DMS114 treated with DMSO at 0.1 percent for 48 hours (cell line): ENCODE data around the gene SGO1.

Experiments
- DNase-seq: peaks from one replicate; lab custom pipeline; 2025; ENCODE audit not compliant: unreplicated experiment; lab: John Stamatoyannopoulos, UW

SGO1 gene

GRCh38 chr3:20160230-20160629, 25.8 kb downstream of the SGO1 start:
- no peak for DNase-seq

DNA sequence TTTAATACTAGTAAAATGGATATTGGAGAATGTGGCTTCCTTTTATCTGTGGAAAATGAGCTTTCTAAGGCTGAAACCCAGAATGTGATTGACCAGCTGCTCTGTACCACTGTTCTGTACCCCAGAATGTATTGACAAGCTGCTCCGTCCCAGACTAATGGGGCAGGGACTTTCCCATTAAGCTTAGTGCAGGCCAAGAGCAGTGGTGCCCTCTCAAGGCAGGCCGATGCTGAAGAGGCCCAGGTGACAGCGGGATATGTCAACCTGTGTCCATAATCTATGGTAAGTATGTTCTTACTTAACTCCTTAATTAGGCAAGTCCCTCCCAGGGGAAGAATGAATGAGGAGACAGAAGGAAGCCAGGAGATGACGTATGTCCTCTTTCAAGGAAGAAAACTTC, 31.1 kb downstream of the SGO1 start:
- no peak for DNase-seq

- no peak for DNase-seq
Measured at GRCh38 chr3:20154078-20154477, 31.9 kb downstream of the SGO1 start.

DNA sequence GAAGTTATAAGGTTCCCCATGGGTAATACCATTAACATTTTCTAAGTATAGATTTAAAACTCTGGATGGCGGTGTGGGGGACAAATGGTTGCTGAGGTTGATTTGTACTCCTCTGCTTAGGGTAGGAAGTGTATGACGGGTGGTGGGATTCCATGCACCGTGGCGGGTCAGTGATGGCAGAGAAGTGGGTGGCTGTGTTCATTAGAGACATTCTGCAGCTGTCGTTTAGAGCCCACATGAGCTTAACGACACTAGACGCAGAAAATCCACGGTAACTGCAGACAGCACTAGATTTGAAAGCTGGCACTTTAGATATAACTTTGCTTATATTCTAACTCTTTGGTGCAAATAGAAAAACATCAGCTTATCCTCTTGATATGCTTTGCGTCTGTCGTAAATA, 37.5 kb downstream of the SGO1 start:
- no peak for DNase-seq

DNA sequence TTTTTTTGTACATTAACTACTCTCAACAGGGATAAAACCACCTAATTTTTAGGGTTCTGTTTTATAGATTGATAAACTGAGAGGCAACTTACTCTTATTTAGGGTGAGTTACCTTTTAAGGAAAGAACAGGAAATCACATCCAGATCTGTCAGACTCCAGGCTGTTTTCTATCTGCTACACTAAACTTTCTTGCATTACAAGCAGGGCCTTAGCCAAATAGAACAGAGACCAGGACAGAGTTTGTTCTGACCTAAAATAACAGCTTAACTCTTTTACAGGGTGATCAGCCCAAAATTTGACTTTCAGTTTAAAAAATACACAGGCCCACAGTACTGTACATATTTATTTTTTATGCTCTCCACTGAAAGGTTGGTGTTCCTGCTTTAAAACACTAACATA, 38.6 kb downstream of the SGO1 start:
- DNase-seq: no peak

DNA sequence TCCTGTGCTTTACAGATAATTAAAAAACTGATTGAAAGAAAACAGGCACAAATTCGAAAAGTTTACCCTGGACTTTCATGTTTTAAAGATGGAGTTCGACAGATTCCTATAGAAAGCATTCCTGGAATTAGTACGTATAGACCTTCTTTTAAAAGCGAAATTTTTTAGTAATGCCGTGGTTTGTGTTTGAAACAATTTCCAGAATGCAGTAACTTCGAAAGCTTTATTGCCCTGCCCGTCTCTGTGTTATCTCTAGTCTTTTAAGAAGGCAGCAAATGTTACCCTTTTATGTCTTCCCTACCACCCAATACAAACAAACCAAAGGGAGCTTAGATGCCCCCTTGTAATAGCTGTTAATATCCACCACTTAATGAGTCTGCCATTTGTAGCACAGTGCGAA, 39.7 kb downstream of the SGO1 start:
- no peak for DNase-seq

- no peak for DNase-seq
Measured at GRCh38 chr3:20145874-20146273, 40.1 kb downstream of the SGO1 start.

DNA sequence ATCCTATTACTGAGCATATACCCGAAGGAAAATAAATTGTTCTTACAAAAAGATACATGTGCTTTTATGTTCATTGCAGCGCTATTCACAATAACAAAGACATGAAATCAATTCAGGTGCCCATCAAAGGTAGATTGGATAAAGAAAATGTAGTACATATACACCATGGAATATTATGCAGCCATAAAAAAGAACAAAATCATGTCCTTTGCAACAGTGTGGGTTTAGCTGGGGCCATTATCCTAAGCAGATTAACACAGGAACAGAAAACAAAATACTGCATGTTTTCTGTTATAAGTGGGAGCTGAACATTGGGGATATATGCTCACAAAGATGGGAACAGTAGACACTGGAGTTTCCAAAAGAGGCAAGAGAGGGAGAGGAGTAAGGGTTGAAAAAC, 42.5 kb downstream of the SGO1 start:
- no peak for DNase-seq

GRCh38 chr3:20142517-20142916, 43.5 kb downstream of the SGO1 start:
- no peak for DNase-seq

GRCh38 chr3:20141851-20142250, 44.2 kb downstream of the SGO1 start:
- DNase-seq: no peak

- no peak for DNase-seq
Measured at GRCh38 chr3:20141316-20141715, 44.7 kb downstream of the SGO1 start.

- no peak for DNase-seq
Measured at GRCh38 chr3:20140881-20141280, 45.1 kb downstream of the SGO1 start.

- DNase-seq: no peak
Measured at GRCh38 chr3:20137647-20138046, 48.4 kb downstream of the SGO1 start.

DNA sequence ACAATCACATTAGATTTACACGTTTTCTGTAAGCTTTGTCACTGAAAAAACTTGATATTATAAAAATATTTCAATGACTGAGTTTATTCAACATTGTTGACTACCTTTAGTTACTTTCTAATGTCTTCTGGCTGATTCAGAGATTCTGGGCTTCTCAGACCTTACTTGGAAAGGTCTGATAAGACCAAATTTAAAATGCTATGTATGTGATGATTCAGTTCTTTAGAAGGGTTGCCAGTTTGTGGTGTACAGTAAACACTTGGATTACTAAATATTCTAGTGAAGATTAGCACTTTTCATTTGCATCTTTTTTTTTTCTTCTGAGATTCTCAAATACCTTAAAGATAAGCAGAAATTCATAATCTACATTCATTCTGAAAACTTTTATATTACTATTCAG, 49.8 kb downstream of the SGO1 start:
- no peak for DNase-seq

DNA sequence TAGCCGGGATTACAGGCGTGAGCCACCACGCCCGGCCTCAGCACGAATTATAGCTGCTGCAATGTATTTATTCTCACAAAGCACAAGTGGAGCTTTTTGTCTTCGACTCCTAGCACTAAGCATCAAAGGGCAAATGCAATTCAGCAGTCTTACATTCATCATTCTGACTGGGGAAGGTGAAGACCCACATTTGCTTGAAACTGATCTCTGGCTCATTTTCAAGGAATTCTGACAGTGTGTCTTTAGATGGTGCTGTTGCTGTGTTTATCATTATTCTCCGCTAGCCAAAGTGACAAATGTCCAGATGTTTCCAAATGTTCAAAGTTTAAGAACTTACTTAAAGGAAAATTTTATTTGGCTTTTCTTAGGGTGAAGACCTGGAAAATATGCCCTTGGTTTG, 55.9 kb downstream of the SGO1 start:
- DNase-seq: no peak

GRCh38 chr3:20128358-20128757, 57.6 kb downstream of the SGO1 start:
- no peak for DNase-seq

- DNase-seq: no peak
Measured at GRCh38 chr3:20125897-20126296, 60.1 kb downstream of the SGO1 start.

DNA sequence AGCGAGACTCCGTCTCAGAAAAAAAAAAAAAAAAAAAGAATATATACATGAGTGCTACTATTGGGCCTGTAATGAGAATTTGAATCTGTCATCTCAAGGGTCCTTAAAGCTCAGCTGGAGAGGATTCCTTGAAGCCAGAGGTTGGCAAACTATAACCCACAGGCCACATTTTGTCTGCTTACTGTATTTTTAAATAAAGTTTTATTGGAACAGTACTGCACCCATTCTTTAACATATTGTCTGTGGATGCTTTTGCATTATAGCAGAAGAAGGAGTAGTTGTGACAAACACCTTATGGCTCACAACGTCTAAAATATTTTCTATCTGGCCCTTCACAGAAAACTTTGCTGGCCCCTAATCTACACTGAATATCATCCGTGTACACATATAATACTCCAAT, 60.7 kb downstream of the SGO1 start:
- no peak for DNase-seq

DNA sequence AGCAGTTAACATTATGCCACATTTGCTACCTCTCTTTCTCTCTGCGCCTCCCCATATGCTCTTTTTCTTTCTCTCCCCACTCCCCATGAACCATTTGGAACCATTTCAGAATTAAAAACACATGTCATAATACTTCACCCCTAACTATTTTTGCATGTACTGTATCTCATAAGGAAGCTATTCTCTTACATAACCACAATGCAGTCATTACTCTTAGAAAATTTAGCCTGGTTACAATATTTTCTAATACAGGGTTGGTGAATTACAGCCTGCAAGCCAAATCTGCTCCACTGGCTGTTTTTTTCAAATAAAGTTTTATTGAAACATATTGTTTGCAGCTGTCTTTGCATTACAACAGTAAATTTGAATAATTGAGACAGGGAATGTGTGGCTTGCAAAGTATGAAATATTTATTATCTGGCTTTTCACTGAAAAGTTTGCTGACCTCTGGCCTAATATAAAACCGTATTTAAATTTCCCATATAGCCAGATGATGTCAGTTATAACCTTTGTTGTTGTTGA, 62.8 kb downstream of the SGO1 start:
- DNase-seq: no peak

GRCh38 chr3:20121088-20121487, 64.9 kb downstream of the SGO1 start:
- no peak for DNase-seq
